Measurements from ENCODE around the gene NR2F1-AS1.

Gene NR2F1-AS1

DNA sequence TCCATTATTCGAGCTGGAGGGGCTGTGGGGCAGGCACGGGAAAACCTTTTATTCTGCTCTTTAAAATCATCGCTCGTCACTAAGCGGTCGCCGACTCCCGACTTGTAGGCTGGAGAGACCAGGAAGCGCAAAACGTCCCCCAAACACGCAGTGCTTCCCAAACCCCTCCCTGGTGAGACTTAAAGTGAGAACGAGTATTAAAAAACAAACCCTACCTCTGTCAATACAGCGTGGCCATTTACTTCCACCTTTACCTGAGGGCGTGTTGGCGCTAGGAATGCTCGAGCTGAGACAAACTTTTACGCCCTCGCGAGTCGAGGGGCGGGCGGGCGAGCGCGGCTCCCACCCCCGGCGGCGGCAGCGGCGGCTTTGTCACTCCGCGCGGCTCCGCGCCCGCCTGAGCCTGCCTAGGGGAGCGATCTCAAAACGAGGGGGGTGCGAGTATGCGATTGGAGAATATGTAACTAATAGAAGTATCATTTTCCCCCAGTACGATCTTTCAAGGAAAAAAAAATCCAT, at the start of gene NR2F1-AS1:
TSS of gene NR2F1-AS1 (minus strand) at position 293 of the 519 bp plus-strand sequence.
- peak; percentile 40 for DNase-seq

DNA sequence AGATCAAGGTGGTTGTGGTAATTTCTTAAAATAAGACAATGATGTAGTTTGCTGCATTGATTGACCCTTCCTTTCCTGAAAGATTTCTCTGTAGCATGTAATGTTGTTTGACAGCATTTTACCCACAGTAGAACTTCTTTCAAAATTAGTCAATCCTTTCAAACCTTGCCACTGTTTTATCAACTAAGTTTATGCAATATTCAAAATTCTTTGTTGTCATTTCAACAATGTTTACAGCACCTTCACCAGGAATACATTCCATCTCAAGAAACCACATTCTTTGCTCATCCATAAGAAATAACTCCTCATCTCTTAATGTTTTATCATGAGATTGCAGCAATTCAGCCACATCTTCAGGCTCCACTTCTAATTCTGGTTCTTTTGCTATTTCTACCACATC, 45.8 kb upstream of the NR2F1-AS1 start:
- no peak for DNase-seq

DNA sequence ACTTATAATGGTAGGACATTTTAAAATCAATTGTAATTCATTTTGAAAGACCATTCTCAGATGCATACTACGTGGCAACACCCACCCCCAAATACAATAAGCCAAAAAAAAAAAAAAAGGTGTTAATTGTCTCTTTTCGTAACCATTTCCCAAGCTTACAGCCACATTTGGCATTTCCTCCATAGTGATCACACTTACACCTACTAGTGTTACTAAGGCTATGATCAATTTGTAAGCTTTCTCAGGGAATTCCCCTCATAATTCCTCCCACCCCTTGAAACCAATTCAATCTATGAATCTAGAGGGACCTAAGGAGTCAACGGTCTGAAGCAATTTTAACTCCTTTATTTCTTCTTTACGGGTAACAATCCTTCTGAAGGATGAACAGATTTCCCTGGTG, 42.1 kb upstream of the NR2F1-AS1 start:
- no peak for DNase-seq

DNA sequence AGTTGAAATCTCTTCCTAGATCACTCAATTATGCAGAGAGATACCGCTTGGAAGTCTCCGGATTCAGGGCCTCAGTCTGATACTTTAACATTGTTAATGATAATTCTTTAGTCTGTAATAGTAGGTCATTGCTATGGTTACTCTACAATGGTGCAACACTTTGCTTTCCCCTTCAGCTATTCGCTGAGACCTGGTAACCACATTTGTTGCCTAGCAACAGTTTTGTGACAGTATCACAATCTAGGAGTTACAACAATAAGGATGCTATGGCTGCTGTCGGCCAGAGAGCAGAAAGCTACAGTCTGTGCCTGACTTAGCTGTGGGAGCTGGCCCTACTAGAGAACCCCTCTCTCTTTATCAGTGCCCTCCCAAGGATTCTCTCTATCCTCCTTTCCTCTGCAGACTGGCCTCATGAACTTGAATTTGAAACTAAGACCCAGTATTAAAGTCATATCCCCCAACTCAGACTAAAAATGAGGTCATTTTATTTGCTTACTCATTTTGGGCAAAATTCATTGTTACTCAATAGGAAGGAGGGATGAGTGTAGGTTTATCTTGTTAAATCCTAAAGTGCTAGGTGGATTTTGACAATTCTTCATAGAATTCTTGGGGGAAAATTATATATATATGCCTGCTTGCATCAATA, 41.3 kb upstream of the NR2F1-AS1 start:
- no peak for DNase-seq

DNA sequence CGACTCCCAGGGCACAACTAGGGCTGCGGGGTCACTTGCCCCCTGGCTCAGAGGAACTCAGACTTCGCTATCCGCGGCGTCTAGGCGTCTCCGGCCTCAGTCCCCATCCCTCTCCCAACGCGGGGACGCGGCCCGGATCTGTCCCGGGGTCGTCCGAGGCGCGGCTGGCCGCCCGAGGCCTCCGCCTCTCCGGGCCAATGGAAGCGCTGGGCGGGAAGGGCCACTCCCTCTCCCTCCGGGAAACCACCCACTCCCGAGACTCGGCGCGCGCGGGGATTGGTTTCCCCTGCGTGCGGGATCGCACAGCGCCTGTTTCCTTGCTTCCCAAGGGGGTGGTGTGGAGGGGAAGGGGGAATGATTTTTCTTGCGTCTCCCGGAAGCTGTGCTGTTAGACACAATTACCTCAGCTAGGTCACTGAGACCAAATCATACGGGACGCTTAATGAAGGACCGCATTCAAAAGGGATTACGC, 40.3 kb upstream of the NR2F1-AS1 start:
- DNase-seq, result peak; percentile 74

DNA sequence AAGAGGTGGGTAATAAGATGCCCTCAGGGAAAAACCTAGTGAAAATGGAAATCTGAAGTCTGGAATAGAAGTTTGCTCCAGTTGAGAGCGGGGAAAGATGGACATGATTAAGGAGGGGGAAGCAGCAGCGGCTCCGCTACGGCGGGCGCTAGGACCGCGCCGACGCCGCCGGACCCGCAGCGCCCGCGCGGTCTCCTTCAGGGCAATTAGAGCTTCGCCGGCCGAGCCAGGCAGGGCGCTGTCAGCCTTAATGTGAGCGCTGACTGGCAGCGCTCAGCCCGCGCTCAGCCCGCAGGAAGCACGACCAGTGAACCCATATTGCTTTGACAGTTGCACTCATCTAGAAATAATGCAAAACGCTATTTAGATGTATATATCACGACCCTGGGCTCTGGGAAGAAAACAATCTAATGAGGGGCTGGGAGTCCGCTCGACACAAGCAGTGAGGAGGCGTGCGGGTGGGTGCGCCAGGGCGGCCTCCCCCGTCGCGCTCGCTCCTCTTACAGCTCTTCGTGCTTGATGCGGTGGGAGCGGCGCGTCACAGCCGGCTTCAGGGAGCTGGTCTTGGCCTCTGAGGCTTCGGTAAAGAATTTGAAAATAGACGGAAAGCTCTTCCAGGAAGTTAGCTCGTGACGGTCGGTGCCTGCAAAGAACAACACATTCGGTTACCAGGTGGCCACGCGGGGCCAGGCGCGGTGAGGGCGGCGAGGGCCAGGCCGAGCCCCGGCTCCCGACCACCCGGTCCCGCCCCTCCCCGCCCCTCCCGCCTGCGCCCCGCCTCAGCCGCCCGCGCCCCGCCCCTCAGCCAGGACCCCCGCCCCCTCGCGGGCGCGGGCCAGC, 39.7 kb upstream of the NR2F1-AS1 start:
- peak; percentile 72 for DNase-seq

DNA sequence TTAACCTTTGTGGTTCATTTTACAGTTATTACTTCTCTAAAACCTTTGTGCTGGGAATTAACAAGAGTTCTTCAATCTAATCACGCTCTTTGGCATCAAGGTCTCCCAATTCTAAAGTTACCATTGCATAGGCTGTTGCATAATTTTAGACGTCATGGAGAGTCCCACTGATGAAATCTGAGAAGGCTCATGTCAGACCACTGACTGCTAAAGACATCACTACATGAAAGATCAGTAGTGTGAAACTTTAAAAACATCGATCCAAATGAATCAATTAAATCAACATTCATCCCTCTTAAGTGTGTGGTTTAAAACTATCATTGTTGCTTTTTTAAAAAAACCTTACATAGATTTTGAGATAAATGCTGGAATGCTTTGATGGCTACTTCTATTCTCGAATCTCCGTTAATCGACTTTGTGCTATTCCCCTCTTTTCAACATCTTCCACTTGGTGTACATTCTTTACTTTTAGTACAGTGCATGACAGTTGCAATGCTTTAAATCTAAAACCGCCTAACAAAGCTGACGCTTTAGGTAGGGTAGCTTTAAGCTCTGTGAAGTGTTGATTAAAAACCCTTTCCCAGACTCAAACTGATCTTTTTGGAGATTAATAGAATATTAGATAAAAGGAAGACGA, 35.6 kb upstream of the NR2F1-AS1 start:
- DNase-seq, result no peak

DNA sequence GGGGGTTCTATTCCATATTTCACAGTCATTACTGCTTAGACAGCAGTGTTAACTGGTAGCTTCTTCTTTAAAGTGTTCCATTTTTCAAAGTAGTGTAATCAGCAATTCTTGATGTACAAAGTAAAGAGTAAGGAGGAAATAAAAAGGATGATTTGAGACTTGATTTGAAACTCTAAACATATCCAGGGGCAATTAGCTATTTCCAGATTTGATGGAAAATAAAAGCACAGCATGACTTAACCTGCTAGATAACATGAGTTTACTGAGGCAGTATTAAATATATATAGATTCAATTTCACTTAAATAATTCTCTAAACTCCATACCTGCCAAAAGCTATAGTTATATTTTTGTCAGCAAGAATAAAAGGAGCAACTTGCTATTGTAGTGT, 31.8 kb upstream of the NR2F1-AS1 start:
- DNase-seq, result no peak

DNA sequence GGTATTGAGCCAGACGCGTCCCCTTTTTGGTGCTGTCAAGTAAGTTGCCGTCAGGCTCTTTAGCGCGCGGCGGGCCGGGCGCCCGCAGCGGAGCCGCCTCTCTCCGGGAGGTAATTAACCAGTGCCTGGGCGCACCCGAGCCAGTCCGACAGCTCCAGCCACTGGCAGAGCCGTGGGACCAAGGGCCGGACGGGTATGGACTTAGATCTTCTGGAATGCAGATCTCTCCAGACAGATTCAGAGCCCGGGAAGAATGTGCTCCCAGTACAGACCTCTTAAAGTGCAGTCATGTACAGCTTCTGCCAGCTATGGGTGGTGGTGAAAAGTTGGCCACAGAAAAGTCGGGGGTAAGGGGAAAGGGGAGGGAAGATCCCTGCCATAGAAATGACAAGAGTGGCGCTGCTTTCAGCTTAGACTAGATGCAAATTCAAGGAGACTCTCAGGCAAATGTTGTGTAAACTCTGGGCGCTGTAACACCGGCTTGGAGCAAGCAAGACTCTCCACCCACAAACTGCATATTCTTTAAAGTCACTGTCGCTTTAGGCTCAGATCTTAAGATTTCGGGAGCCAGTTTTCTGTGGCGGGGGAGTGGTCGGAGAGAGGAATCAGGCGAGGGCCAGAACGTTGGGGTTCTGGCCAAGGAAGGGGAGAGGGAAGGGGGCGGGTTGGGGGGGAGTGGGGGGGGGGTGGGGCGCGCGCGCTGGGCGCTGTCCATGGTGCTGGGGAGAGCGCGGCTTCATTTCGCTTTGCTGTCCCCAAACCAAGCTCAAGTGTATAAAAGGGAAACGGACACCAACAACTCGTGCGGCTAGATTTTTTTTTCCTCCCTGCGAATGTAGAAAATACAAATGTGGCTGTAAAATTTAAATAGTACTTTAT, 31.2 kb upstream of the NR2F1-AS1 start:
- peak; percentile 78 for DNase-seq

DNA sequence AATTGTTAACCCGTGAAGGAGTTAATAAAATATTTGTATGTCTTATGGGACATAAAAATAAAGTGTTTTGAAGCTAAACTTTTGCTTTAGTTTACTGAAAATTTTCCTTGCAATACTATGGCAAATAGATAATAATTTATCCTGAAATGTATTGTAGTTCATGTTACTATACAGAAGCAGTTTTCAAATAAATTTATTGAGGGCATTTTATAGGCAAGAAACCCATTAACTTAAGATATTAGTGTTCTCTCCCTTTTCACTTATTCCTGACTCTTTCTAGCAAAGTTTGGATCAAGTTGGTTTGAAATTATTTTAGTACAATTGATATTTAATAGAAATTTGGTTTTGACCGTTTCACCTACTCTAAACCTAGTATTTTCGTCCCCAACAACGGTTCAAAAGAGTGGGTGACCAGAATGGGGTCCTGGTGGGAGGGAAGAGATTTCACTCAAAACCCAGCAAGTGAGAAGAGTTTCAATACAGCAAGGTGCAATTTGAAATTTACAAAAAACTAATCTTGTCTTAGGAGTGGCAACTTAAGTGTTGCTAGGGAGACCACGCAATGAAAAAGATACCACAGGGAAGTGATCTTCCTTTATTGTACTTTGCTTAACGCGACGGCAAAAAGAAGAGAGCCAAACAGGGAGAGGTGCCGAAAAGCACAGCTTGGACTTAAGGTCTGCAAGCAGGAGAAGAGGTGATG, 30.4 kb upstream of the NR2F1-AS1 start:
- DNase-seq, result no peak

DNA sequence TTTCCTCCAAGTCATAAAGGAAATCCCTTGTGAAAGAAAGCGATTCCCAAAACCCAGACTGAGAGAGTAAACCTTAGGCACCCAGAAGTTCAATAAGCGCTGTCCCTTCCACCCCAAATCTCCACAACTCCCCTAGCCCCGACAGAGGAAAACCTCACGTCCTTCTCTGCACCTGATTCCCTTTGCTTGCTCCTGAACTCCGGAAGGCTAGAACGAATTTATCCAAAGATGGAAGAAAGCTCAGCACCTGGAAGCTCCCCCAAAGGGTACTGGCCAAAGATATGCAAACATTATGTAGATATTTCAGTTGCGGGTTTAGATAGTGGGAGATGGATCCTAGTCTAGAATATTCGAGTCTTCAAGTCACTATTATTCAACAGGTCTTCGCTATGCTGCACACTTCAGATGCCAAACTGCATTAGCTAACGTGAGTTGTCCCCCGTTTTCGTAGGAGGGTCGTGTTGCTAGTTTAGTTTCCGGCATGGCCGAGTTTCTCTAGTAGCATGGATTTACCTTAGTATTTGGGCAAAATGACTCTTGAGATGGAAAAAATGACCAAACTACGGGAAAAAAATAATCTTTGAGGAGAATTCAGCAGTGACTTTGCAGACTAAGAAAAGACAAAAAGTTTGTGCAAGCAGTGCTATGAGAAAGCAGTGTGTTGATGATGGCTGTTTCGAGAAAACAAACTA, 29.7 kb upstream of the NR2F1-AS1 start:
- no peak for DNase-seq

DNA sequence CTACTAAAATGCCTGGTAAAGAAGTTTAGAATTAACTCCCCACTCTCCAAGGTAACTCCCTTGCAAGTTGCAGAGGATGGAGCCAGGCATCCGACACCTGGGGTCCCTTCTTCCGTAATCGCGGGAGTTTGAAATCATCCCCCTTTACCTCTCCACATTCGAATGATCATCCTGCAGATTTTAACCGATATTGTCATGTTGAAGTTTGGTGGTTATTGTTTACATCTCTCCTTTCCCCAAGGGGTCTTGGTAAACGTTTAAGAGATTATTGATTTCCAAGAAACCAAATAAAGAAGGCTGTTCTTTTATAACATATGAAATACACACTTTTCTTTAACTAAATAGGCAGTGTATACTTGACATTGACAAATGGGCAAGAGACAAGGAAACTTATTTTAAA, 28.7 kb upstream of the NR2F1-AS1 start:
- no peak for DNase-seq

DNA sequence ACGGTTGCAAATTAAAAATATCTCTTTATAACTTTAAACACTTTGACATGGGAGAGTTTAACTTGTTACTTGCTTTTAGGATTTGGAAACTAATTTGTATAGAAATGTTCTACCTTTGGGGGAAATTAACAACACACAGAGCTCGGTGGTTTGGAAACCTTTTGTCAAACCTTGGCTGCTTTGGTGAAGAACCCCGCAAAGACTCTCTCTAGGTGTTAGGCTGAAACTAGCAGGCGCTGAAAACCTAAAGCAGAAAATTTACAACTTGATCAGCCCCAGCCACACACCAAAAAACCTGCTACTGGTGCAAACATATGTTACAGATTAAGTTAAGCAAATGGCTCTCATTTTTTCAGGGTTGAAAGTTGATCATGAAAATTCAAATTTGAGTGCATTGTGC, 27.8 kb upstream of the NR2F1-AS1 start:
- no peak for DNase-seq

DNA sequence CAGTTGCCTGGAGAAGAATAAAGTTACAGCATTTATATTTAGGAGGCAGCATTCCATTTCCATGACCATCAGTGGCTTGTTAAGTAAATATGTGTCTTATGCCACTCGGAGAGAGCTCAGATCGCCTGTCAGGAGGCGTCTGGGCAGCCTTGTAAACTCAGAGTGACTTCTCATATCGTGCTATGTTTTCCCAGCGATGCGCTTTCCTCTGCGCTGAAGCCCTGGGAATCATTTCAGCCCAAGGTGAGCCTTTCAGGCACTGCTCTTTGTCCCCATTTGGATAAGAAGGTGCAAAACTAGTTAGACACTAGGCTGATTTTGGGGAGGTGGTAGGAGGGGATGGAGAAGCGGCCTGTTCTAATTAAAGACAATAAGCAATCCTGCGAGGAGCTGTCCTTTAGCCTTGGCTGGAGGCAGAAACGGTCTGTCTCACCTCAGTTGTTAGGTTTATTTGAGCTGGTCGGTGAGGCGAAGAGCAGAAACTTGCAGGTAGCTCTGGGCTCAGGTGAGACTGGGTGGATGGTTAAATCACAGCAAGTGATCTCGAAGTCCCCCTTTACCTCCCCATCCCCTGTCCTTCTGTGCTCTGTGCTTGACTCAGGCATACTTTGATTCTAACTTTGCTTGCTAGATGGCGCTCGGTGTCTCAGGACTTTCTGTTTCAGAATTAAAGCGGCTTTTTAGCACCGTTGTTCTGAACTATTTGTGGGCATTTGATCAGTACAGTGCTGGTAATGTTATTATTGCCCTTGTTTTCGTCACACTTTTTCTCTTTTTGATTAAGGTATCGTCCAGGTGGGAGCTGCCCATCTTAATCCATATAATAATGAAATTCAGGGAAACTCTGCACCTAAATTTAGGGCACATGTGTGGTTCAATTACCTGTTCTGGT, 26.6 kb upstream of the NR2F1-AS1 start:
- DNase-seq, result no peak

DNA sequence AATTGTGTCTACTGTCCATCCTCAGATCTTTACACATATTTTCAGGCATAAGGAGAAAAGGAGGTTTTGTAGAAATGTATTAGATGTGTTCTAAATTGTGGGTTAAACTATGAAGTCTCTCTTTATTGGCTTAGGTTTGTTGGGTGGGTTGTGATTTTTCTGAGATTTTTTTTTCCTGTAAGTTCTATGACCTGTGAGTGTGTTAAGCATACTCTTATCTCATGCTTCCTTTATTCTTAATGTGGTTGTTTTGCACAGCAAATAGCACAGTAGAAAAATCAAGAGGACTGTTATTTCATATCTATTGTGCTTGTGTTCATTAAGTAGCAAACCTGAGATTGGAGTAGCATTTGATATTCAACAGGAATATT, 25.3 kb upstream of the NR2F1-AS1 start:
- DNase-seq, result no peak

DNA sequence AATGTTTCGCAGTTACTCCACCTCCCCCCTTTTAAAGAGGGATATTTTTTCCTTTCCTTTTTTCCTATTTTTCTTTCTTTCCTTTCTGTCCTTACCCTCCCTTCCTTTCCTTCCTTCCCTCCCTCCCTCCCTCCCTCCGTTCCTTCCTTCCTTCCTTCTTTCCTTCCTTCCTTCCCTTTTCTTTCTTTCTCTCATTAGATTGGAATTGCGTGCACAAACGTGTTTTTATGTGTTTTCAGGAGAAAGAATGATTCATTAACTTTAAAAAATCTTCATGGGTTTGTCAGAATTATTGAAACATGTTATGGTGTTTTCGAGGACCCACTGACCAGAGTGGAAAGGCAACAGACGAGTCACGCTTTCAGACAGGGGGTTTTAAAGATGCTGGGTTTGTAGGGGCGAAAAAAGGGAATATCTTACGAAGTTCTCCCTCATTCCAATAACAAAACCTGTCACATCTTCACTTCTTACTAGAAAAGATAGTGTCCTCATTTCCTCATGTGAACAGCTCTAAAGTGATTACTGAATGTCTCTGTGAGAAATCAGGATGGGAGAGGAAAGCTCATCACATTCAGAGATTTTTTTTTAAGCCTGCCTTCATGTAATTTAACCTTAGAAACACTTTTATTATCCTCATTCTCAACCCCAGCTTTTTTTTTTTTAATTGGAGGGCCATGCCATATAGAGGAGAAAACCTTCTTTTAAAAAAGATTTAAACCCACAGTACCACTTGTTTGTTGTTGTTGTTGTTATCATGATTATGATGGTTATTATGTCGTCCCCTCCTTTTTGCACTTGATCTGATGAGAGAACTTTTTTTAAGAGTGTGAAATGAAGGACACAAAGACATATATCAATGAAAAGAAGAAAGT, 23.9 kb upstream of the NR2F1-AS1 start:
- DNase-seq, result no peak

DNA sequence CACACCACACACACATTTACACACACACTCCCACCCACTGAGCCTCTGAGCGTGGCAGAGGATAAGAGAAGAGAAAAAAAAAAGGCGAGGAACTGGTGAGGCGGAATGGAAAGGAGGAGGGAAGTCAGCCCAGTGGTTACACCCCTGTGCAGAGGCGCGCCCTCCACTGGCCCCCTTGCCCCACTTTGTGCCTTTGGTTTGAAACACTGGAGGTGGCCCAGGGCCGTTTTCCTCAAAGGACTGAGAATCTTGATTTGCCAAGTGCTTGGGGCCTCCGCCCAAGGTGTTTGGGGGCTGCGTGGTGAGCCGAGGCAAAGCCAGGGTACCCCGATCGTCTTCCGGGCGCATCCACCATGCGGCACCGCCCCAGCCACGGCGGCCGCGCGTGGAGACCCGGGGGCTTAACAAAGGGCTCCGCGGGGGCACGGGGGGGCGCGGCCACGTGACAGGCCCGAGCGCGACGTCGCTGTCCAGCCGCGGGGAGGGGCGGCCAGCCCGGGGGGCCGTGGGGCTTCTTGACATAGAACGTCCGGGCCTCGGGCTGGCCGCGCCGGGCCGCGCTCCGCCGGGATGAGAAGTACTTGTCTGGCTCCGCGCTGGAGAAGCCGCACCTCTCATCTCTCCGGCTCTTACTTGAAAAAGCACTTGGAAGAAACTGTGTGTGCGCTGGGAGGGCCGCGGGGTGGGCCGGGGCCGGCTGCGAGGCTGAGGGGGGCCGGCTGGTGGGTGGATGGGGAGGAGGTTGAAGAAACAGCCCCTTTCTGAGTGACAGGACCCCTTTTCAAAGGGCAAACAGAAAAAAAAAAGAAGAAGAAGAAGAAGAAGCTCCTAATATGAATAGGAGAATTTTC, 23.0 kb upstream of the NR2F1-AS1 start:
- no peak for DNase-seq

DNA sequence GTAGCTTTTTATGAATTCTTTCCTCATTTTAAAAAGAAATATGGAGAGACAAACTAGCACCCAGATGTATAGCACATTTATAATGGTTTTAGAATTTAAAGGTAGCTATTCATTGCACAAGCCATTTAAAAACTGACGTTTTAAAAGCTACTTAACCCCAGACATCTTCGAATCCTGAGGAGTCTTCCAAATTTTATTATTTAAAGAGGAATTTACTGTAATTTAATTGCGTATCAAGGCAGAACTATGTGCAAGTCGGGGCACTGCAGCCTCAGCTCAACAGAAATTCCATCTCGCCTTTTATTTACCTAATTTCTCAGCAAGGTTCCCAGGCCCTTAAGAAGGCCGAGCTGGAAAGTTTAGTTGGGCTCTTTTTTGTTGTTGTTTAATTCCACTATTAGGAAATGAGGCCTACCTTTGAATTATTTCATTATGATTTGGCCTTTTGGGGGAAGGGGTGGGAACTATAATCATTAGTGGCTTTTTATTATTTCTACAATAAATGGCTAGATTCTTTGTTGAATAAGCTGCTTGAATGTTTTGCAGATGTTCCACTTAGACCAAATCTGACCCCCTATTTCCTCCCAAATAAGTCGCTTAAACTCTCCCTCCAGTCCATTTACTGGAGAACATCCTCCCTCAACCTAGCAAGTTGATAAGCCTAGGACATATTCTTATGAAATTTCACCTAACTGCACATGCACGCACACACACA, 22.2 kb upstream of the NR2F1-AS1 start:
- no peak for DNase-seq

Measured in left hindlimb (tissue), 1 donor.